B cell (primary cell): Measurements from ENCODE around the gene MALRD1. TPM values are rescaled to one million over a fixed set of nuclear protein-coding genes. Genes with fewer than 3 reads are reported as not detected.

Source experiments
- ATAC-seq: fragments of 200-7000 bp; cut with Tn5 transposase; one replicate; pipeline ENCODE4 v1.10.0; 2021; ENCODE audit warnings: low read depth, mild to moderate bottlenecking, moderate number of reproducible peaks, moderate library complexity
- CTCF ChIA-PET: fragments of 350-600 bp; sonication (Branson Sonifier 250); formaldehyde crosslinking; loops from one replicate; lab custom pipeline; 2021; ENCODE audit warnings: antibody characterized with exemption, inconsistent platforms; lab: Charles Lee
- POLR2A ChIA-PET: fragments of 350-600 bp; sonication (Branson Sonifier 250); formaldehyde crosslinking; loops from one replicate; lab custom pipeline; 2021; ENCODE audit warnings: antibody characterized with exemption; lab: Charles Lee
- DNase-seq: peaks from one replicate; pipeline ENCODE4 v3.0.0; 2013
- H2AFZ ChIP-seq: 2 replicates; pipeline ENCODE4 v1.6.1; 2012; ENCODE audit warnings: mild to moderate bottlenecking, low read depth, low read length; ENCODE audit not compliant: insufficient read depth, poor library complexity, severe bottlenecking
- H3K27ac ChIP-seq, 2 donors: 1 replicate in 1 of 2; 2 replicates in 1 of 2; pipeline ENCODE4 v1.5.1; 2012 to 2013; ENCODE audit warnings: low read length in 2 of 2, mild to moderate bottlenecking in 2 of 2, moderate library complexity in 1 of 2
- H3K27me3 ChIP-seq, 4 experiments: fragments of 200-600 bp in 1 of 4; sonication (generic) in 1 of 4; replicated peaks in 1 of 4; 1 replicate in 2 of 4; 2 replicates in 2 of 4; pipeline versions ENCODE4 v1.6.1 to v1.7.0; 2013 to 2016; ENCODE audit warnings: low read length in 3 of 4, mild to moderate bottlenecking in 2 of 4, mixed read lengths in 1 of 4, moderate library complexity in 1 of 4; ENCODE audit not compliant: insufficient read depth in 4 of 4, control insufficient read depth in 3 of 4; ENCODE audit errors: control extremely low read depth in 1 of 4
- H3K36me3 ChIP-seq, 2 experiments: replicated peaks in 1 of 2; 1 replicate in 1 of 2; 2 replicates in 1 of 2; pipeline versions ENCODE4 v1.6.1 to v1.7.1; 2013; ENCODE audit warnings: low read length in 1 of 2; ENCODE audit not compliant: insufficient read depth in 2 of 2, control insufficient read depth in 1 of 2; ENCODE audit errors: control extremely low read depth in 1 of 2, extremely low read depth in 1 of 2
- H3K4me1 ChIP-seq, 2 donors: fragments of 200-600 bp in 1 of 2; sonication (generic) in 1 of 2; 1 replicate in 1 of 2; 2 replicates in 1 of 2; pipeline versions ENCODE4 v1.5.1 to v1.6.1; 2013 to 2017; ENCODE audit warnings: low read length in 2 of 2; ENCODE audit not compliant: control insufficient read depth in 2 of 2, insufficient read depth in 2 of 2
- H3K4me2 ChIP-seq: replicated peaks from 2 replicates; pipeline ENCODE3; 2012; ENCODE audit warnings: mild to moderate bottlenecking, low read depth, low read length; ENCODE audit not compliant: poor library complexity, severe bottlenecking
- H3K4me3 ChIP-seq, 5 experiments: fragments of 200-600 bp in 1 of 5; sonication (generic) in 1 of 5; 1 replicate in 3 of 5; 2 replicates in 2 of 5; pipeline versions ENCODE4 v1.5.1 to v1.7.0; 2011 to 2016; ENCODE audit warnings: low read length in 4 of 5, mild to moderate bottlenecking in 4 of 5, low read depth in 2 of 5, control low read depth in 1 of 5, moderate library complexity in 1 of 5; ENCODE audit not compliant: insufficient read depth in 1 of 5; ENCODE audit errors: control extremely low read depth in 1 of 5, extremely low read depth in 1 of 5
- H3K79me2 ChIP-seq: fragments of 200-600 bp; sonication (generic); one replicate; pipeline ENCODE4 v1.6.0; 2016; ENCODE audit warnings: low read length; ENCODE audit not compliant: control insufficient read depth, insufficient read depth
- H3K9ac ChIP-seq: fragments of 200-600 bp; sonication (generic); 2 replicates; pipeline ENCODE4 v1.6.1; 2017; ENCODE audit warnings: mild to moderate bottlenecking, low read length, moderate library complexity
- H3K9me3 ChIP-seq, 3 donors: one replicate each; pipeline versions ENCODE4 v1.6.1 to v1.7.1; 2013; ENCODE audit warnings: low read length in 2 of 3; ENCODE audit not compliant: control insufficient read depth in 2 of 3, insufficient read depth in 1 of 3; ENCODE audit errors: control extremely low read depth in 1 of 3
- H4K20me1 ChIP-seq: 2 replicates; pipeline ENCODE4 v1.6.0; 2012; ENCODE audit warnings: mild to moderate bottlenecking, low read length; ENCODE audit not compliant: insufficient read depth, control insufficient read depth, poor library complexity, severe bottlenecking
- H3K27ac Mint-ChIP-seq: one replicate; pipeline ENCODE4 v1.8.0; 2021; ENCODE audit warnings: mixed read lengths
- H3K27me3 Mint-ChIP-seq: one replicate; pipeline ENCODE4 v1.8.0; 2021; ENCODE audit warnings: mixed read lengths
- H3K4me1 Mint-ChIP-seq: one replicate; pipeline ENCODE4 v1.8.0; 2021; ENCODE audit warnings: mixed read lengths
- H3K4me3 Mint-ChIP-seq: one replicate; pipeline ENCODE4 v1.8.0; 2021; ENCODE audit warnings: mixed read lengths
- H3K9me3 Mint-ChIP-seq: one replicate; pipeline ENCODE4 v1.8.0; 2022; ENCODE audit warnings: mixed read lengths; ENCODE audit not compliant: insufficient read depth
- EZH2 ChIP-seq: IDR thresholded peaks from 2 replicates; pipeline ENCODE4 v1.6.1; 2012; ENCODE audit warnings: borderline replicate concordance, low read depth, mild to moderate bottlenecking, moderate library complexity, low read length; ENCODE audit not compliant: insufficient read depth, poor library complexity, severe bottlenecking
- WGBS: methylation state at CpG from one replicate; pipeline ENCODE4 v1.1.5; 2013; ENCODE audit warnings: missing lambda C conversion rate; ENCODE audit not compliant: insufficient coverage; 5-methylcytosine and 5-hydroxymethylcytosine counted together
- intact Hi-C: fragments of 100-400 bp; cut with micrococcal nuclease; formaldehyde crosslinking; loops from one replicate; pipeline ENCODE4 v1.10.0; 2022
- polyA plus RNA-seq: library from polyadenylated mRNA; depleted of rRNA; stranded (reverse); fragments of >200 nt; gene quantifications from 2 replicates; pipeline ENCODE4 v1.2.3, GENCODE V29; 2012
- total RNA-seq, 2 donors: library from RNA; stranded (reverse); fragments of 120-200 nt in 1 of 2; gene quantifications; 1 replicate in 1 of 2; 2 replicates in 1 of 2; pipeline versions ENCODE4 v1.2.3 to v1.2.4, GENCODE V29; 2013 to 2022
- TF ChIP-seq, protein P1 (sequence below): fragments of 200-600 bp; IDR thresholded peaks from one replicate; pipeline ENCODE4 v1.8.0; 2022; ENCODE audit warnings: antibody characterized with exemption, mild to moderate bottlenecking

MALRD1 gene
- total and polyA plus RNA-seq, 2 donors (not counting 1 experiment from before 2014, with no cell fraction given): not detected

DNA sequence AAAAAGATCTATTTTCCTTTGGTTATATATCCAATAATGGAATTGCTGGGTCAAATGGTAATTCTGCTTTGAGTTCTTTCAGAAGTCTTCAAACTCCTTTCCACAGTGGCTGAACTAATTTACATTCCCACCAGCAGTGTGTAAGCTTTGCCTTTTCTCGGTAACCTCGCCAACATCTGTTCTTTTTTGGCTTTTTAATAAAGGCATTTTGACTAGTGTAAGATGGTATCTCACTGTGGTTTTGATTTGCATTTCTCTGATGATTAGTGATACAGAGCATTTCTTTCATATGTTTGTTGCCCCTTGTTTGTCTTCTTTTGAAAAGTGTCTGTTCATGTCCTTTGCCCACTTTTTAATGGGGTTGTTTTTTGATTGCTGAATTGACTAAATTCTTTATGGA, 285.0 kb downstream of the MALRD1 start:
- DNase-seq: no peak
- Mint-ChIP-seq H3K4me1 (no peaks in the 10 kb centered on the region), H3K4me3 (no peak overlapping the region), H3K9me3 (no peaks in the 10 kb centered on the region), H3K27me3 (no peaks in the 10 kb centered on the region), H3K27ac (no peak overlapping the region)
- no peak overlapping the region for H3K4me2 ChIP-seq
- no peak for ATAC-seq
- H3K9me3 ChIP-seq: no peaks in the 10 kb centered on the region
- no peaks in the 10 kb centered on the region for H3K27me3 ChIP-seq
- H3K4me3 ChIP-seq: no peak overlapping the region
- ChIA-PET CTCF (no interaction called here), POLR2A (no interaction called here)
- intact Hi-C loops: no loop called here
- H3K27ac ChIP-seq: no peak overlapping the region
- no peaks in the 10 kb centered on the region for H3K4me1 ChIP-seq
- H3K9ac ChIP-seq: no peak overlapping the region
- TF ChIP-seq, protein P1, sequence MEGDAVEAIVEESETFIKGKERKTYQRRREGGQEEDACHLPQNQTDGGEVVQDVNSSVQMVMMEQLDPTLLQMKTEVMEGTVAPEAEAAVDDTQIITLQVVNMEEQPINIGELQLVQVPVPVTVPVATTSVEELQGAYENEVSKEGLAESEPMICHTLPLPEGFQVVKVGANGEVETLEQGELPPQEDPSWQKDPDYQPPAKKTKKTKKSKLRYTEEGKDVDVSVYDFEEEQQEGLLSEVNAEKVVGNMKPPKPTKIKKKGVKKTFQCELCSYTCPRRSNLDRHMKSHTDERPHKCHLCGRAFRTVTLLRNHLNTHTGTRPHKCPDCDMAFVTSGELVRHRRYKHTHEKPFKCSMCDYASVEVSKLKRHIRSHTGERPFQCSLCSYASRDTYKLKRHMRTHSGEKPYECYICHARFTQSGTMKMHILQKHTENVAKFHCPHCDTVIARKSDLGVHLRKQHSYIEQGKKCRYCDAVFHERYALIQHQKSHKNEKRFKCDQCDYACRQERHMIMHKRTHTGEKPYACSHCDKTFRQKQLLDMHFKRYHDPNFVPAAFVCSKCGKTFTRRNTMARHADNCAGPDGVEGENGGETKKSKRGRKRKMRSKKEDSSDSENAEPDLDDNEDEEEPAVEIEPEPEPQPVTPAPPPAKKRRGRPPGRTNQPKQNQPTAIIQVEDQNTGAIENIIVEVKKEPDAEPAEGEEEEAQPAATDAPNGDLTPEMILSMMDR: no peak
- TF ChIP-seq EZH2: no peak
- H3K79me2 ChIP-seq: no peaks in the 10 kb centered on the region
- WGBS: 100% methylated on average over 1 of the region's 2 CpGs
- no peak overlapping the region for H2AFZ ChIP-seq
- no peaks in the 10 kb centered on the region for H3K36me3 ChIP-seq
- no peaks in the 10 kb centered on the region for H4K20me1 ChIP-seq

DNA sequence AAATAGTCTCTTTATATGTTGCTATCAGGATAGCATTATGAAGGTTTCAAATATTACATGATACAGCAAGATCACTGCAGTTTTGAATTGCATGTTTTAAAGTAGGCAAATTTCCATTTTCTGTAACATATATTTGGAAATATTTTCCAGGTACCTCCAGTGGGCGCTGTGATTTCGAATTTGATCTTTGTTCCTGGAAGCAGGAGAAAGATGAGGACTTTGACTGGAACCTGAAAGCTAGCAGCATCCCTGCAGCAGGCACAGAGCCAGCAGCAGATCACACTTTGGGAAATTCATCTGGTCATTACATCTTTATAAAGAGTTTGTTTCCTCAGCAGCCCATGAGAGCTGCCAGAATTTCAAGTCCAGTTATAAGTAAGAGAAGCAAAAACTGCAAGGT, 299.0 kb downstream of the MALRD1 start:
- no peaks in the 10 kb centered on the region for H3K4me1 ChIP-seq
- H3K9me3 Mint-ChIP-seq: peaks cover 2% of the 10 kb centered on the region
- no peaks in the 10 kb centered on the region for H3K36me3 ChIP-seq
- no peak overlapping the region for H3K4me2 ChIP-seq
- intact Hi-C loops: no loop called here
- DNase-seq (no peak), ATAC-seq (no peak)
- no peaks in the 10 kb centered on the region for H3K9me3 ChIP-seq
- H3K4me1 Mint-ChIP-seq: no peaks in the 10 kb centered on the region
- TF ChIP-seq, protein P1: no peak
- no peak for TF ChIP-seq EZH2
- no peaks in the 10 kb centered on the region for H3K27me3 Mint-ChIP-seq
- H3K27ac Mint-ChIP-seq: no peak overlapping the region
- WGBS: no CpG with 5 or more reads among the region's 2 CpGs
- no peaks in the 10 kb centered on the region for H3K79me2 ChIP-seq
- no peak overlapping the region for H3K9ac ChIP-seq
- no peak overlapping the region for H3K27ac ChIP-seq
- no peaks in the 10 kb centered on the region for H3K27me3 ChIP-seq
- H2AFZ ChIP-seq: no peak overlapping the region
- H4K20me1 ChIP-seq: no peaks in the 10 kb centered on the region
- no peak overlapping the region for H3K4me3 ChIP-seq
- ChIA-PET POLR2A (no interaction called here), CTCF (no interaction called here)
- H3K4me3 Mint-ChIP-seq: no peak overlapping the region
